Kidney (tissue), 14 donors: ENCODE measurements around the gene AK1. TPM values are rescaled to one million over a fixed set of nuclear protein-coding genes. Genes with fewer than 3 reads are reported as not detected.

Experiments
- DNase-seq, 5 donors: peaks; one replicate each; pipeline ENCODE4 v3.0.0-alpha.2; 2013 to 2020
- FAIRE-seq: peaks from 2 replicates; lab custom pipeline; 2012; peaks lifted over from hg19 to GRCh38; lab: Jason Lieb, UNC
- H3K27ac ChIP-seq, 2 donors: one replicate each; pipeline ENCODE4 v1.7.0; 2013; ENCODE audit warnings: low read depth in 2 of 2, low read length in 2 of 2, inconsistent platforms in 1 of 2
- H3K27me3 ChIP-seq: one replicate; pipeline ENCODE4 v1.7.1; 2013; ENCODE audit warnings: low read length, inconsistent platforms; ENCODE audit not compliant: control insufficient read depth, insufficient read depth
- H3K36me3 ChIP-seq, 3 donors: one replicate each; pipeline versions ENCODE4 v1.7.0 to v1.7.1; 2013; ENCODE audit warnings: low read length in 3 of 3, control low read depth in 1 of 3, inconsistent platforms in 1 of 3; ENCODE audit not compliant: insufficient read depth in 3 of 3, control insufficient read depth in 2 of 3
- H3K4me1 ChIP-seq, 3 donors: one replicate each; pipeline versions ENCODE4 v1.7.0 to v1.7.1; 2013; ENCODE audit warnings: low read length in 3 of 3, inconsistent platforms in 1 of 3, low read depth in 1 of 3; ENCODE audit not compliant: control insufficient read depth in 2 of 3, insufficient read depth in 2 of 3
- H3K4me3 ChIP-seq, 3 donors: one replicate each; pipeline versions ENCODE4 v1.7.0 to v1.8.1; 2013; ENCODE audit warnings: low read length in 3 of 3, control low read depth in 1 of 3, inconsistent platforms in 1 of 3
- H3K9ac ChIP-seq, 3 donors: one replicate each; pipeline versions ENCODE4 v1.7.0 to v1.7.1; 2013; ENCODE audit warnings: low read length in 3 of 3, control low read depth in 1 of 3, inconsistent platforms in 1 of 3
- H3K9me3 ChIP-seq, 3 donors: one replicate each; pipeline versions ENCODE4 v1.7.0 to v1.7.1; 2013; ENCODE audit warnings: low read length in 3 of 3, control low read depth in 1 of 3, inconsistent platforms in 1 of 3; ENCODE audit not compliant: control insufficient read depth in 2 of 3, insufficient read depth in 1 of 3
- intact Hi-C: fragments of 100-400 bp; cut with DNase I; formaldehyde crosslinking; loops from one replicate; pipeline ENCODE4 v1.11.1; 2022
- polyA plus RNA-seq: library from polyadenylated mRNA; stranded (reverse); fragments of 350-450 nt; fragmentation: Illumina TruSeq; extraction: RNeasy Lipid Tissue Mini Kit (QIAGEN cat#74804); gene quantifications from one replicate; pipeline ENCODE4 v1.2.3, GENCODE V29; 2014; ENCODE audit warnings: low read depth, low replicate concordance; ENCODE audit not compliant: insufficient read depth
- total RNA-seq: library from RNA; stranded (reverse); fragmentation: NEBNext Ultra II Directional; extraction: Animal tissue kit (Norgen Biotek cat#: 25700); gene quantifications from one replicate; pipeline ENCODE4 v1.2.1, GENCODE V29; 2021
- TF ChIP-seq, protein P1 (sequence below): IDR thresholded peaks from 3 replicates; pipeline ENCODE4 v1.5.1; 2012; ENCODE audit warnings: mild to moderate bottlenecking, moderate library complexity, borderline replicate concordance; ENCODE audit not compliant: insufficient read depth; ENCODE audit errors: extremely low read depth
- donor health status: control.
- donor health status: control.
- donor health status: control.
- donor health status: control.
- donor health status: control.
- donor health status: DM: yes; HTN: yes; CAD: no.
- donor health status: Normal renal cell carcinoma (clear cell type).

AK1 gene
- total and polyA plus RNA-seq, 2 donors from 2014 or later, result 77.9 to 185 TPM

DNA sequence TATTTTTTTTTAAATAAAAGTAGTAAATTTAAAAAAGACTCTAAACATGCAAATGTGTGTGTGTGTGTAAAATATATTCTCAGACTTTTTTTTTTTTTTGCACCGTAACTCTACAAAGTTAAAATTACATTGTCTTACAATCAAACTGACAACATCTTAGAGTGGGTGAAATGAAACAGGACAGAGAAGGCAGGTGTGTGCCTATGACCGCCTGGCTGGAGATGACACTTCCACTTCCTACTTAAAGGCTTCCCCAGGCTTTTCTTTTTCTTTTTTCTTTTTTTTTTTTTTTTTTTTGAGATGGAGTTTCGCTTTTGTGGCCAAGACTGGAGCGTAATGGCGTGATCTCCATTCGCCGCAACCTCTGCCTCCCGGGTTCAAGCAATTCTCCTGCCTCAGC, 2.7 kb upstream of the AK1 start:
- Histone ChIP-seq H3K4me1 (peaks cover 0 to 20% (median 8%) of the 10 kb centered on the region in 3 donors), H3K27me3 (no peaks in the 10 kb centered on the region), H3K4me3 (no peak overlapping the region), H3K9ac (no peak overlapping the region), H3K36me3 (no peaks in the 10 kb centered on the region), H3K9me3 (no peaks in the 10 kb centered on the region), H3K27ac (no peak overlapping the region)
- intact Hi-C loops, result no loop called here
- TF ChIP-seq, protein P1, sequence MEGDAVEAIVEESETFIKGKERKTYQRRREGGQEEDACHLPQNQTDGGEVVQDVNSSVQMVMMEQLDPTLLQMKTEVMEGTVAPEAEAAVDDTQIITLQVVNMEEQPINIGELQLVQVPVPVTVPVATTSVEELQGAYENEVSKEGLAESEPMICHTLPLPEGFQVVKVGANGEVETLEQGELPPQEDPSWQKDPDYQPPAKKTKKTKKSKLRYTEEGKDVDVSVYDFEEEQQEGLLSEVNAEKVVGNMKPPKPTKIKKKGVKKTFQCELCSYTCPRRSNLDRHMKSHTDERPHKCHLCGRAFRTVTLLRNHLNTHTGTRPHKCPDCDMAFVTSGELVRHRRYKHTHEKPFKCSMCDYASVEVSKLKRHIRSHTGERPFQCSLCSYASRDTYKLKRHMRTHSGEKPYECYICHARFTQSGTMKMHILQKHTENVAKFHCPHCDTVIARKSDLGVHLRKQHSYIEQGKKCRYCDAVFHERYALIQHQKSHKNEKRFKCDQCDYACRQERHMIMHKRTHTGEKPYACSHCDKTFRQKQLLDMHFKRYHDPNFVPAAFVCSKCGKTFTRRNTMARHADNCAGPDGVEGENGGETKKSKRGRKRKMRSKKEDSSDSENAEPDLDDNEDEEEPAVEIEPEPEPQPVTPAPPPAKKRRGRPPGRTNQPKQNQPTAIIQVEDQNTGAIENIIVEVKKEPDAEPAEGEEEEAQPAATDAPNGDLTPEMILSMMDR, result no peak
- DNase-seq, result peak in 1 of 5 donors; percentile 16
- FAIRE-seq, result no peak

GRCh38 chr9:127878652-127879390, 1.3 kb upstream of the AK1 start:
- H3K4me1 ChIP-seq, result peaks cover 0 to 20% (median 8%) of the 10 kb centered on the region in 3 donors
- peak in 1 of 5 donors; percentile 24 for DNase-seq
- H3K27me3 ChIP-seq, result no peaks in the 10 kb centered on the region
- intact Hi-C loops, result no loop called here
- no peaks in the 10 kb centered on the region for H3K36me3 ChIP-seq
- no peaks in the 10 kb centered on the region for H3K9me3 ChIP-seq
- no peak overlapping the region for H3K9ac ChIP-seq
- H3K27ac ChIP-seq, result no peak overlapping the region
- H3K4me3 ChIP-seq, result no peak overlapping the region
- TF ChIP-seq, protein P1, result no peak
- no peak for FAIRE-seq

- FAIRE-seq (no peak), DNase-seq (peak in 1 of 5 donors; percentile 60)
- Histone ChIP-seq H3K27me3 (no peaks in the 10 kb centered on the region), H3K9ac (peak overlapping the region; percentile 47 to 75 (median 75)), H3K4me1 (peaks cover 0 to 20% (median 8%) of the 10 kb centered on the region in 3 donors), H3K4me3 (peak overlapping the region; percentile 63 to 81 (median 75)), H3K36me3 (no peaks in the 10 kb centered on the region), H3K27ac (no peak overlapping the region), H3K9me3 (no peaks in the 10 kb centered on the region)
- intact Hi-C loops, result no loop called here
- TF ChIP-seq, protein P1, result no peak
Measured at GRCh38 chr9:127878001-127878651, 651 bp upstream of the AK1 start.
